CD4-positive, alpha-beta T cell treated with Interferon alpha-2 for 1 hour (primary cell): ENCODE results near the gene SPAG7.

ENCODE experiments used
- DNase-seq, 2 donors: peaks; one replicate each; pipeline ENCODE4 v3.0.0-alpha.2; 2020 to 2022

The SPAG7 gene

GRCh38 chr17:4949321-4950074 is 18.1 kb downstream of the SPAG7 start:
- peak; percentile 84 to 88 for DNase-seq

GRCh38 chr17:4948931-4949320 is 18.7 kb downstream of the SPAG7 start:
- peak; percentile 79 to 82 for DNase-seq

GRCh38 chr17:4948166-4948930 is 19.3 kb downstream of the SPAG7 start, which contains the start of gene PFN1:
PFN1 (minus strand) TSS chr17:4948530; CDS start chr17:4948394, 136 bp downstream.
- DNase-seq = peak; percentile 92 to 95

GRCh38 chr17:4947411-4948165 is 20.0 kb downstream of the SPAG7 start:
- DNase-seq = peak; percentile 51 to 77

GRCh38 chr17:4947010-4947410 is 20.6 kb downstream of the SPAG7 start:
- DNase-seq = no peak

GRCh38 chr17:4946312-4946976 is 21.2 kb downstream of the SPAG7 start:
- DNase-seq = no peak

GRCh38 chr17:4945944-4946280 is 21.7 kb downstream of the SPAG7 start:
- DNase-seq = no peak

GRCh38 chr17:4945176-4945943 is 22.3 kb downstream of the SPAG7 start:
- DNase-seq = peak; percentile 73 to 76

GRCh38 chr17:4944554-4945175 is 23.0 kb downstream of the SPAG7 start:
- no peak for DNase-seq

GRCh38 chr17:4944163-4944553 is 23.5 kb downstream of the SPAG7 start:
- DNase-seq = peak; percentile 45 to 73

GRCh38 chr17:4942760-4943508 is 24.7 kb downstream of the SPAG7 start:
- no peak for DNase-seq

- DNase-seq = no peak
These were observed 26.4 kb downstream of the SPAG7 start for GRCh38 chr17:4941319-4941610.

GRCh38 chr17:4940555-4941318 is 26.9 kb downstream of the SPAG7 start:
- DNase-seq = peak in 1 of 2 donors; percentile 47

- peak; percentile 99 for DNase-seq
These were observed 27.6 kb downstream of the SPAG7 start, which contains the start of the genes RNF167 and SLC25A11 for GRCh38 chr17:4939796-4940554. RNF167 (plus strand) TSS chr17:4940268; CDS start chr17:4940910, 642 bp downstream. SLC25A11 (minus strand) TSS chr17:4940046; CDS start chr17:4939910, 136 bp downstream.

- DNase-seq = no peak
These were observed 28.1 kb downstream of the SPAG7 start for GRCh38 chr17:4939546-4939795.

GRCh38 chr17:4938688-4939545 is 28.7 kb downstream of the SPAG7 start:
- no peak for DNase-seq

- DNase-seq = no peak
These were observed 29.5 kb downstream of the SPAG7 start for GRCh38 chr17:4938069-4938491.

- DNase-seq = no peak
These were observed 30.1 kb downstream of the SPAG7 start for GRCh38 chr17:4937553-4937952.

GRCh38 chr17:4936436-4936835 is 31.2 kb downstream of the SPAG7 start:
- DNase-seq = no peak
